Spinal cord (tissue), 10 donors: ENCODE measurements around the gene NRCAM. TPM values are rescaled to one million over a fixed set of nuclear protein-coding genes. Genes with fewer than 3 reads are reported as not detected.

Experiments used
- DNase-seq, 6 donors: peaks; one replicate each; pipeline versions ENCODE4 v3.0.0 to v3.0.0-alpha.2; 2013 to 2015; ENCODE audit warnings: low spot score in 6 of 6, low read depth in 4 of 6
- H3K27ac ChIP-seq: one replicate; pipeline ENCODE4 v1.5.1; 2013; ENCODE audit warnings: low read depth, low read length, control low read depth
- H3K27me3 ChIP-seq: one replicate; pipeline ENCODE4 v1.6.1; 2013; ENCODE audit warnings: low read length; ENCODE audit not compliant: control insufficient read depth, insufficient read depth
- H3K36me3 ChIP-seq: one replicate; pipeline ENCODE4 v1.6.1; 2013; ENCODE audit warnings: low read length; ENCODE audit not compliant: control insufficient read depth, insufficient read depth
- H3K4me1 ChIP-seq: one replicate; pipeline ENCODE4 v1.6.1; 2013; ENCODE audit warnings: low read length; ENCODE audit not compliant: control insufficient read depth, insufficient read depth
- H3K4me3 ChIP-seq: one replicate; pipeline ENCODE4 v1.5.1; 2013; ENCODE audit warnings: low read depth, low read length, control low read depth
- H3K9me3 ChIP-seq: one replicate; pipeline ENCODE4 v1.6.1; 2013; ENCODE audit warnings: low read length; ENCODE audit not compliant: control insufficient read depth, insufficient read depth
- WGBS: methylation state at CpG from one replicate; pipeline ENCODE4 v1.1.5; 2013; ENCODE audit warnings: missing lambda C conversion rate; ENCODE audit not compliant: insufficient coverage; 5-methylcytosine and 5-hydroxymethylcytosine counted together
- polyA plus RNA-seq, 2 donors: library from polyadenylated mRNA; unstranded; fragments of 120-200 nt; gene quantifications; one replicate each; pipeline ENCODE4 v1.2.1, GENCODE V29; 2013; ENCODE audit not compliant: insufficient read length in 2 of 2
- total RNA-seq, 2 donors: library from RNA; depleted of rRNA in 1 of 2; stranded (reverse); fragments of 120-200 nt in 1 of 2; fragments of >200 nt in 1 of 2; gene quantifications; one replicate each; pipeline versions ENCODE4 v1.2.3 to v1.2.4, GENCODE V29; 2013 to 2014
- donor health status: healthy.

The NRCAM gene
- total and polyA plus RNA-seq, 4 donors, result 50.4 to 198 (median 140) TPM

DNA sequence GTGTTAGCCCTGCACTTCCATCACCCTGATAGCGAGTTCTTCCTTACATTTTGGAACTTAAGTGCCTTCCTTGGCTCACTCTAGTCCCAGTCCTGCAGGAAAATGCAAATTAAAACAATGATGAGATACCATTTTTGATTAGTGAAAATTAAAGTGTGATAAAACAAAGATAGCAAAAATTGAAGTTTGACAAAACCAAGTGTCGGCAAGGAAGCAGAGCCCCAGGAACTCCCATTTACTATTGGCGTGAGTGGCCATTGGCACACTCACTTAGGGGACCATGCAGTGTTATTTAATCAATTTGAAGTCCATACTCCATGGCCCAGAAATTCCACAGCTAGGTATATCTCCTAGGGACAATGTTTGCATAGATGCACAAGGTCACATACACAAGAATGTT lies 354.5 kb downstream of the NRCAM start:
- Histone ChIP-seq H3K27me3 (no peaks in the 10 kb centered on the region), H3K27ac (no peak overlapping the region), H3K9me3 (no peaks in the 10 kb centered on the region), H3K4me3 (no peak overlapping the region), H3K36me3 (no peaks in the 10 kb centered on the region), H3K4me1 (no peaks in the 10 kb centered on the region)
- no peak for DNase-seq
- 96% methylated on average over 2 of the region's 3 CpGs for WGBS

- DNase-seq, result no peak
- Histone ChIP-seq H3K36me3 (no peaks in the 10 kb centered on the region), H3K27ac (no peak overlapping the region), H3K4me3 (no peak overlapping the region), H3K27me3 (no peaks in the 10 kb centered on the region), H3K9me3 (no peaks in the 10 kb centered on the region), H3K4me1 (no peaks in the 10 kb centered on the region)
- no CpG with 5 or more reads among the region's 1 CpG for WGBS
Measured at GRCh38 chr7:108099713-108100112, 356.5 kb downstream of the NRCAM start.

GRCh38 chr7:108097703-108098102 lies 358.5 kb downstream of the NRCAM start:
- no peak overlapping the region for H3K27ac ChIP-seq
- no peak overlapping the region for H3K4me3 ChIP-seq
- no peaks in the 10 kb centered on the region for H3K4me1 ChIP-seq
- H3K36me3 ChIP-seq, result no peaks in the 10 kb centered on the region
- H3K9me3 ChIP-seq, result no peaks in the 10 kb centered on the region
- H3K27me3 ChIP-seq, result no peaks in the 10 kb centered on the region
- no peak for DNase-seq
- 100% methylated on average over 4 of the region's 7 CpGs for WGBS

Other genes starting within 250 kb of the NRCAM start
- gene PNPLA8, start 69.7 kb upstream of the NRCAM start, total RNA-seq, result 10 to 100 TPM; 59.9 to 82.4 TPM
- gene PNPLA8, start 69.7 kb upstream of the NRCAM start, polyA plus RNA-seq, result 10 to 100 TPM; 41.8 to 57.1 TPM
- gene THAP5, start 113.3 kb upstream of the NRCAM start, total RNA-seq, result 10 to 100 TPM; 40.0 to 60.9 TPM
- gene THAP5, start 113.3 kb upstream of the NRCAM start, polyA plus RNA-seq, result 10 to 100 TPM; 30.3 to 31.1 TPM
- 10 to 100 TPM; 29.9 to 49.3 TPM for gene DNAJB9, start 113.4 kb upstream of the NRCAM start, total RNA-seq
- 10 to 100 TPM; 31.3 to 34.0 TPM for gene DNAJB9, start 113.4 kb upstream of the NRCAM start, polyA plus RNA-seq